GM19468 (cell line): ENCODE results near the gene HKDC1.
"Not testable (repeated sequence)": the region's sequence is repeated elsewhere in the genome, so short reads cannot be mapped to it uniquely, and the experiment has no call there.

Experiments used
- ATAC-seq: cut with Tn5 transposase; IDR thresholded peaks from one replicate; pipeline ENCODE4 v1.9.1; 2021; ENCODE audit warnings: mild to moderate bottlenecking, moderate library complexity, moderate number of reproducible peaks; ENCODE audit not compliant: unreplicated experiment; ENCODE audit errors: extremely low read depth

Gene HKDC1

GRCh38 chr10:69270990-69271389 lies 50.9 kb downstream of the HKDC1 start:
- no peak for ATAC-seq

- no peak for ATAC-seq
Observed at GRCh38 chr10:69272624-69273023, 52.5 kb downstream of the HKDC1 start.

DNA sequence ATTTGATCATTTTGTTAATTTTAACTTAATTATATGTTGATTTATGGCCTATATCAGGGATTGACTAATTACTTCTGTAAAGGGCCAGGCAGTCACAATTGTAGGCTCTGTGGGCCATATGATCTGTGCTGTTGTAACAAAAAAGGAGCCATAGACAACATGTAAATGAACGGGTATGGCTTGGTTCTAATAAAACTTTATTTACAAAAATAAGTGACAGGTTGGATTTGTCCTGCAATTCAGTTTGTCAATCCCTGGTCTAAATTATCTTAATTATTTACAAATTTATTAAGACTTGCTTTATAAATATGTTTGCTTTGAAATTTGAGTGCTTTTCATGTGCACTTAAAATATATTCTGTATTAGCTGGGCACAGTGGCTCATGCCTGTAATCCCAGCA lies 55.3 kb downstream of the HKDC1 start:
- ATAC-seq: no peak

DNA sequence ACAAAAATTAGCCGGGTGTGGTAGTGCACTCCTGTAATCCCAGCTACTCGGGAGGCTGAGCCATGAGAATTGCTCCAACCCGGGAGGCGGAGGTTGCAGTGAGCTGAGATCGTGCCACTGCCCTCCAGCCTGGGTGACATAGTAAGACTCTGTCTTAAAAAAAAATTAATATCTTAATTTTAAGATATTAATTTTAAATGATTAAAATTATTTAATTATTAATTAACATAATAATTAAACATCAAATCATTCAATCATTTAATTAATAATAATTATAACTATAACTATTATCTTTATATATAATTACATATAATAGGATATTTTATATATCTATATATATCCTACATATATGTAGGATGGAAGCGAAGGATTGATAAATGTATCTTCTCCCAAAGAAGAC lies 56.4 kb downstream of the HKDC1 start:
- no peak for ATAC-seq

GRCh38 chr10:69278446-69278963 lies 58.4 kb downstream of the HKDC1 start, which contains the start of gene HK1:
TSS of gene HK1 (plus strand) at chr10:69278496.
- ATAC-seq: no peak

GRCh38 chr10:69279110-69279509 lies 59.0 kb downstream of the HKDC1 start:
- no peak for ATAC-seq

GRCh38 chr10:69281507-69282413 lies 61.6 kb downstream of the HKDC1 start:
- ATAC-seq: no peak

DNA sequence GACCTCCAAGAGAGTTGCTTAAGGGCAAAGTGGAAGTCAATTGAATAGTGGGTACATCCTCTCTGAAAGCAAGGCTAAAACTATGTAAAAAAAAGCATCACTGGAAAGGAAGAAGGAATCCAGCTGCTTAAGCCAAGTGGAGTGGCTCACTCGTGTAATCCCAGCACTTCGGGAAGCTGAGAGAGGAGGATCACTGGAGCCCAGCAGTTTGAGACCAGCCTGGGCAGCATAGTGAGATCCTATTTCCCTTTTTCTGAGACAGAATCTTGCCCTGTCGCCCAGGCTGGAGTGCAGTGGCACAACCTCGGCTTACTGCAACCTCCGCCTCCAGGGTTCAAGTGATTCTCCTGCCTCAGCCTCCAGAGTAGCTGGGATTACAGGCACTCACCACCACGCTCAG lies 64.3 kb downstream of the HKDC1 start:
- not testable (repeated sequence) for ATAC-seq

DNA sequence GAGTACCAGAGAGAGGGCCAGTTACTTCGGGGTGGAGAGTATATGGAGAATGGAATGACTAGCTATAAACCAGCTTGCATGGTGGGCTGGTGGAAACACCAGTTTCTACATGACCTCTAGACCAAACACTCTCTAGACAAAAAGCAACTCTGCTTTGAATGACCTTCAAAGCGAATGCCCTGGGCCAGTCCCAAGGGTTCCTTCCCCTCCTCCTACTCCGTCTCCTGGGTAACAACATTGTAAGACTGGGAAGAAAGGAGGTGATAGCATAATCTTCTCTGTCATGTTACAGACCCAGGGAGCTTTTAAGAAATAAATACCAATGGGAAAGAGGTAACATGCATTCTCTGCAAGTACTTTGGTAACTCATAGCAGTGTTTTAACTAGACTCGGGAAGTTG lies 65.6 kb downstream of the HKDC1 start:
- no peak for ATAC-seq

DNA sequence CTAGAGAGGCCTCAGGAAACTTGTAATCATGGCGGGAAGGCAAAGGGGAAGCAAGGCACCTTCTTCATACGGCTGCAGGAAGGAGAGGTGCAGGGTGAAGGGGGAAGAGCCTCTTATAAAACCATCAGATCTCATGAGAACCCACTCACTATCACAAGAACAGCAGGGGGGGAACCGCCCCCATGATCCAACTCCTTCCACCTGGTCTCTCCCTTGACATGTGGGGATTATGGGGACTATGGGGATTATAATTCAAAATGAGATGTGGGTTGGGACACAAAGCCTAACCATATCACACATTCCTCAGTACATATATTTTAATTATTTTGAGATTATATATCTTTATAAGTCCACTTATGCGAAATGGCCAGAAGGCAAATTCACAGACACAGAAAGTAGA lies 67.0 kb downstream of the HKDC1 start:
- no peak for ATAC-seq

GRCh38 chr10:69290993-69291392 lies 70.9 kb downstream of the HKDC1 start:
- ATAC-seq: no peak

DNA sequence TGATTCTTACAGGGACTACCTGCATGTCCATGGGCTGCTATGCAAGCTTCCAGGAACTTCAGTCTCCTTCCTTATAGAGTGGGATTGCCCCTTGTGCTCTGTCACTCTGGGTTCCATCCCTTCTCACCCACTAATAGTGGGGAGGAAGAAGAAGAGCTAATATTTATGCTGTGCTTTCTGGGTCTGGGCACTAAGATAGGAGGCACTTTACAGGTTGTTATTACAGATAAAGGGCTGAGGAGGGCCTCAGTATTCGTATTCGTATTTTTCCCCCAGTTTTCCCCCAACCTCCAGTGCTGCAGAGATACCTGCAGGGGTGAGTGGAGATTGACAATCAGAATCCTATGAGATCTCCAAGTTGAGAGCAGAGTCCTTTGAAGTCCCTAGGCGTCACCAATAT lies 72.3 kb downstream of the HKDC1 start:
- ATAC-seq: no peak

DNA sequence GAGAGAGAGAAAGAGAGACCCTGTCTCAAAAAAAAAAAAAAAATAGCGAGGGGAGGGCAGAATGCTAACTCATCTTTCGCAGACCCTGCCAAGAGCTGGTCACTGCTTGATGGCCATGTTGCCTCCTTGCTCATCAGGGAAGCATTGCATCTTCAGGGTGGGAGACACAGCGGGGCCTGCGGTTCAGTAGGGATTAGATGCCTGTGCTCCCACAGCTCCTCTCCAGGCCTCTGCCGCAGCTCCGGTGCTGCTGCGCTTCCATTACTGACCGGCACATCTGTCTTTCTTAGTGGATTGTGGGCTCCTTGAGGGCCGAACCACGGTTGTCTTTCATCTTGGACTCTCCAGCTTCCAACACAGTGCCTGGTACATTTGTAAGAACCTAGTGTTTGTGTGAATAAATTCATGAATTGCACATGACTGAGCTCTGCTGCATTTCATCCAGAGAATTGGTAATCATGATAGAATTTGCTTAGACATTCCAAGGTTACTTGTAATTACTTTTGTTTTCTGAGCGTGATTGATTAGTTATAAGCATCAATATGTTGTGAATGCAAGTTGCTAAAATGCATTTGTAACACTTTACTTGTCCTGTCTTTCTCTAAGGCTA lies 75.0 kb downstream of the HKDC1 start:
- ATAC-seq: no peak

DNA sequence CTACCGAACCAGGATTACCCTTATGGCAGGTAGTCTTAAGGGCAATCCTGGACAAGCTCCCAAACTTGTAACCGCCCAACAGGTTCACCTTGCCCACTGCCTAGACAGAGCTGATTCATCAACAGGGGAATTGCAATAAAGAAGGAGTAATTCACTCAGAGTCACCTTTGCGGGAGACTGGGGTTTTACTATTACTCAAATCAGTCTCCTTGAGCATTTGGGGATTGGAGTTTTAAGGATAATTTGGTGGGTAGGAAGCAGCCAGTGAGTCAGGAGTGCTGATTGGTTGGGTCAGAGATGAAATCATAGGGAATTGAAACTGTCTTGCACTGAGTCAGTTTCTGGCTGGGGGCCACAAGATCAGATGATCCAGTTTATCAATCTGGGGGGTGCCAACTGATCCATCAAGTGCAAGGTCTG lies 83.5 kb downstream of the HKDC1 start:
- no peak for ATAC-seq

DNA sequence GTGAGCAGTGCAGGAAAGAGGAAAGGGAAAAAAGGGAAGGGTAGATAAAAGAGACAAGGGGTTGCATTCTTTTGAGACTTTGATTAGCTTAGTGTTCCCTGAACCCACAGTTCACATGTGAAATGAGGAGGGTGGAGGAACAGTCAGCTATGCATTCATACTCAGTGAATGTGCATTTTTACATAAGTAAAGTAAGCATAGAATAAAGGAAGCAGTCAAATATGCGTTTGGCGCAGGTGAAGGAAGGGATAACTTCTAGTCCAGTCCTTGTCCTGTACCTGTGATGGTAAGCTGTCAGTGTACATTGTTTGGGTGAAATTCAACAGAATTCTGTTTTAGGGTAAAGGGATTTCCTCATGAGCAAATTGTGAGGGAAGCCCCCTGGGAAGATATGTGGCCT lies 86.3 kb downstream of the HKDC1 start:
- ATAC-seq: no peak

DNA sequence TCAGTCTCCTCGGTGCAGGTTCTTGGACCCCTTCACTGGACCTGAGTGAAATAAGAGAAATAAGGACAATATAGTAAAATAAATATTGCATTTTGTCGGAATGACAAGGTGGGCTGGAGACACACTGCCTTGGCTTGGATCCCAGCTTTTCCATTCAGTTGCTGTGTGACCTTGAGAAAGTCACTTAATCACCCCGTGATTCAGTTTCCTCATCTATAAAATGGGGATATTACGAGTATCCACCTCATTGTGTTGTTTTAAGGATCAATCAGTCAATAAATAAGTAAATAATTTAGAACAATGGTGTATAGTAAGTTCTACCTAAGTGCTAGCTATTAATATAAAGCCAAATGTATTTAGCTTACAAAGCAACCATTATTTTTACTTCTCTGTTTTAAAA lies 87.3 kb downstream of the HKDC1 start:
- no peak for ATAC-seq

DNA sequence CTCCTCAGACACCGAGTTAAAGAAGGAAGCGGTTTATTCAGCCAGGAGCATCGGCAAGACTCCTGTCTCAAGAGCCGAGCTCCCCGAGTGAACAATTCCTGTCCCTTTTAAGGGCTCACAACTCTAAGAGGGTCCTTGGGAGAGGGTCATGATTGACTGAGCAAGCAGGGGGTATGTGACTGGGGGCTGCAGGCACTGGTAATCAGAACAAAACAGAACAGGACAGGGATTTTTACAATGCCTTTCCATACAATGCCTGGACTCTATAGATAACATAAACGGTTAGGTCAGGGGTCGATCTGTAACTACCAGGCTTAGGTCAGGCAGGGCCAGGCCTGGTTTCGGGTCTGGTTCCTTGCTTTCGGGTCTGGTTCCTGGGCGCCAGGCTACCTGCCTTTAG lies 88.2 kb downstream of the HKDC1 start:
- ATAC-seq: not testable (repeated sequence)

GRCh38 chr10:69311309-69311708 lies 91.2 kb downstream of the HKDC1 start:
- no peak for ATAC-seq

GRCh38 chr10:69312528-69312927 lies 92.4 kb downstream of the HKDC1 start:
- ATAC-seq: no peak

DNA sequence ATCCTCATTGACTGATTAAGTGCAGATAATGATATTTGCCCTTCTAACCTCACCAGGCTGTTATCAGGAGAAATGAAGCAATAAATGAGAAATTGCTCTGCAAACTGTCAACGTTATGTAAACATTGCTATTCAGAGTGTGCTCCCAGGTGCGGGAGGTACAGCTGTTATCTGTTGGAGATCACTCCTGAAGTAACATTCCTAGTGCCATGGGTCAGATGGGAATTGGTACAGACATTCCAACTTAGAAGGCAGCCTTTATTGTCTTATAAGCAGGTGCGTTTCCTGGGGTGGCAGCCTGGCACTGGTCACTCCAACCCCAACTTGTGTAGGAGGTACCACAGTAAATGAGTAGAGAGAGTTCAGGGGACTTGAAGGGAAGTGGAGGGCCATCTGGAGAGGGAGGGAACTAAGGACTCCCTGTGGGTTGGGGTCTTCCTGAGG lies 95.0 kb downstream of the HKDC1 start:
- ATAC-seq: no peak

DNA sequence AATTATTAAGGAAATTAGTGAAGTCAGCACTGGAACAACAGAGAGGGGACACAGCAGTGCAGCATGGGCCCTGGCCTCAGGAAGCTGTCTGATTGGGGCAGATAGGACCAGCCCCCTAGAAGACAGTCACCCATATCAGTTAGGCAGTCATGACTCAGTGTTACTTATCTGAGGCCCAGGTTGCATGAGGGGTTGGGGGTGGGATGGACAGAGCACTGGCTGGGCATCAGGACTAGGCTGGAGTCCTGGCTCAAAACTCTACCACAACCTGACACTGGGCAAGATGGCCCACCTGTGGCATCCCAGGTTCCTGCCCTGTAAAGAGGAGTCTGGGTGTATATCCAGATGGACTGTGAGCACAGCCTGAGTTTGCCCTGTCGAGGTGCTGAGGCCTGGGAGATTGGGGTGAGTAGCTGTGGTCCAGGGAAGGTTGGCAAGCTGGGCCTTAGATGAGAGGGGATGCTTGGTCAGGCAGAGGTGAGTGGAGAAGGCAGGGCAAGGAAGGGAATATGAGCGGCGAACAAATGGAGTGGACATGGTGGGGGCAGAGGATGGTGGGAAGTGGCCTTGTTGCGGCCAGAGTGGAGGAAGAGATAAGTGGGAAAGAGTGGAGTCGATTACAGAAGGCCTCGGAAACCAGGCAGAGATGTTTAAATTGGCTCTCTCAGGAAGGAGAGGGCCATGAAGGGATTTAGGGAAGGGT lies 95.6 kb downstream of the HKDC1 start:
- no peak for ATAC-seq
